ENCODE data around the gene EPB41. TPM values are rescaled to one million over a fixed set of nuclear protein-coding genes. Genes with fewer than 3 reads are reported as not detected.

EPB41 gene
- total RNA-seq, 2 experiments from 2014 or later = 138 to 145 TPM

DNA sequence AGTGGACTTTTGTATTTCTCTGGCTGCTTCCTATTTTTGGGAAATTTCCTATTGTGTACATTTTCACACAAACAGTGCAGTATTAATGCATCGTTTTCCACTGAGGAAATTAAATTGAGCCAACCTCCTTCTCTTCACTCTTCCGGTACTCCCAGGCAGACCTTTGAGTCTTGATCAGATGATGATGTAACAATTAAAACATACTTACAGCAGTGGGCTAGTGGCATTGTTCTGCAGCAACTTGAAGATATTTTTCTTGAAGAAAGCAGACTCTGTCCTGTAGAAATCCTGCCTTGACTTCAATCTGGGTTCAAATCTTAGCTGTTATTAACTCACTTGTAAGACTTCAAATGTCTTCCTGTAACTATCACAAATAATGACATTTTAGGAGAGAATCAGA lies 228.3 kb downstream of the EPB41 start:
- intact Hi-C loops (cut with DNase I, micrococcal nuclease) = no loop called here
- peaks cover 5% of the 10 kb centered on the region for H3K9me3 Mint-ChIP-seq
- H3K36me3 ChIP-seq (ENCODE audit: insufficient read depth, low read length) = peaks cover 21% of the 10 kb centered on the region
- peaks cover 0 to 10% of the 10 kb centered on the region in 2 experiments for H3K9me3 ChIP-seq (ENCODE audit: control insufficient read depth in 1 of 2, insufficient read depth in 1 of 2, low read length in 2 of 2)
- POLR2A ChIA-PET = no interaction called here
- no peak overlapping the region for H3K4me3 ChIP-seq (ENCODE audit: low read length)
- H3K27ac Mint-ChIP-seq = no peak overlapping the region
- no peak overlapping the region for H3K4me3 Mint-ChIP-seq
- no peaks in the 10 kb centered on the region for H3K4me1 ChIP-seq (ENCODE audit: insufficient read depth, low read length)
- CTCF ChIA-PET = no interaction called here
- no peaks in the 10 kb centered on the region for H3K27me3 ChIP-seq (ENCODE audit: control insufficient read depth in 1 of 2, insufficient read depth in 2 of 2, low read length in 2 of 2)
- H3K36me3 Mint-ChIP-seq (ENCODE audit: low read depth) = peaks cover 28% of the 10 kb centered on the region
- no peak overlapping the region for H3K27ac ChIP-seq (ENCODE audit: low read depth in 1 of 2, low read length in 2 of 2)
- no peak for ATAC-seq (ENCODE audit: poor library complexity)
- H3K4me1 Mint-ChIP-seq (ENCODE audit: low read depth) = no peaks in the 10 kb centered on the region
- TF ChIP-seq, protein P1, sequence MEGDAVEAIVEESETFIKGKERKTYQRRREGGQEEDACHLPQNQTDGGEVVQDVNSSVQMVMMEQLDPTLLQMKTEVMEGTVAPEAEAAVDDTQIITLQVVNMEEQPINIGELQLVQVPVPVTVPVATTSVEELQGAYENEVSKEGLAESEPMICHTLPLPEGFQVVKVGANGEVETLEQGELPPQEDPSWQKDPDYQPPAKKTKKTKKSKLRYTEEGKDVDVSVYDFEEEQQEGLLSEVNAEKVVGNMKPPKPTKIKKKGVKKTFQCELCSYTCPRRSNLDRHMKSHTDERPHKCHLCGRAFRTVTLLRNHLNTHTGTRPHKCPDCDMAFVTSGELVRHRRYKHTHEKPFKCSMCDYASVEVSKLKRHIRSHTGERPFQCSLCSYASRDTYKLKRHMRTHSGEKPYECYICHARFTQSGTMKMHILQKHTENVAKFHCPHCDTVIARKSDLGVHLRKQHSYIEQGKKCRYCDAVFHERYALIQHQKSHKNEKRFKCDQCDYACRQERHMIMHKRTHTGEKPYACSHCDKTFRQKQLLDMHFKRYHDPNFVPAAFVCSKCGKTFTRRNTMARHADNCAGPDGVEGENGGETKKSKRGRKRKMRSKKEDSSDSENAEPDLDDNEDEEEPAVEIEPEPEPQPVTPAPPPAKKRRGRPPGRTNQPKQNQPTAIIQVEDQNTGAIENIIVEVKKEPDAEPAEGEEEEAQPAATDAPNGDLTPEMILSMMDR (IDR thresholded peaks at IDR 0.05) = no peak
- no peaks in the 10 kb centered on the region for H3K27me3 Mint-ChIP-seq
- no peak for DNase-seq

DNA sequence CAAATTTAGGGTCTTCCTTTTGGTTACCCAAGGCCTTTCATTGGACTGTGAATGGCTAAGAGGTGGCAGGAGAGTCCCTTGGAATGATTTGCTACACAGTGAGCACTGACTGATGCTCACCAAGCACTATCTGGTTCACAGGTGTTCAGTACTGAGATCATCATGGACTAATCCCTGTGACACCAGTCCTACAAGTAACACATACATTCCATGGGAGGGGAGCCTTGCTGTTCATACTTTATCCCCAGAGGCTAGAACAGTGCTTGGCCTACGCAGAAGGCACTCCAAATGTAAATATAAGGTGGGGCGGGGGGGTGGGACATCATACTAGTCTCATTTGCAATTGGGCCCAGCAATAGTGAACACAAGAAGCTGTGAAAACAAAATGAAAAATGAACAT lies 229.8 kb downstream of the EPB41 start:
- Mint-ChIP-seq H3K4me3 (no peak overlapping the region), H3K36me3 (ENCODE audit: low read depth) (peaks cover 43% of the 10 kb centered on the region), H3K9me3 (peaks cover 5% of the 10 kb centered on the region), H3K4me1 (ENCODE audit: low read depth) (no peaks in the 10 kb centered on the region), H3K27ac (no peak overlapping the region), H3K27me3 (no peaks in the 10 kb centered on the region)
- POLR2A ChIA-PET = no interaction called here
- Histone ChIP-seq H3K27ac (ENCODE audit: low read depth in 1 of 2, low read length in 2 of 2) (no peak overlapping the region), H3K4me1 (ENCODE audit: insufficient read depth, low read length) (no peaks in the 10 kb centered on the region), H3K27me3 (ENCODE audit: control insufficient read depth in 1 of 2, insufficient read depth in 2 of 2, low read length in 2 of 2) (no peaks in the 10 kb centered on the region), H3K4me3 (ENCODE audit: low read length) (no peak overlapping the region), H3K36me3 (ENCODE audit: insufficient read depth, low read length) (peaks cover 36% of the 10 kb centered on the region), H3K9me3 (ENCODE audit: control insufficient read depth in 1 of 2, insufficient read depth in 1 of 2, low read length in 2 of 2) (peaks cover 0 to 10% of the 10 kb centered on the region in 2 experiments)
- ATAC-seq (ENCODE audit: poor library complexity) (no peak), DNase-seq (no peak)
- CTCF ChIA-PET = no interaction called here
- TF ChIP-seq, protein P1 (IDR thresholded peaks at IDR 0.05) = no peak
- intact Hi-C loops (cut with DNase I, micrococcal nuclease) = no loop called here

DNA sequence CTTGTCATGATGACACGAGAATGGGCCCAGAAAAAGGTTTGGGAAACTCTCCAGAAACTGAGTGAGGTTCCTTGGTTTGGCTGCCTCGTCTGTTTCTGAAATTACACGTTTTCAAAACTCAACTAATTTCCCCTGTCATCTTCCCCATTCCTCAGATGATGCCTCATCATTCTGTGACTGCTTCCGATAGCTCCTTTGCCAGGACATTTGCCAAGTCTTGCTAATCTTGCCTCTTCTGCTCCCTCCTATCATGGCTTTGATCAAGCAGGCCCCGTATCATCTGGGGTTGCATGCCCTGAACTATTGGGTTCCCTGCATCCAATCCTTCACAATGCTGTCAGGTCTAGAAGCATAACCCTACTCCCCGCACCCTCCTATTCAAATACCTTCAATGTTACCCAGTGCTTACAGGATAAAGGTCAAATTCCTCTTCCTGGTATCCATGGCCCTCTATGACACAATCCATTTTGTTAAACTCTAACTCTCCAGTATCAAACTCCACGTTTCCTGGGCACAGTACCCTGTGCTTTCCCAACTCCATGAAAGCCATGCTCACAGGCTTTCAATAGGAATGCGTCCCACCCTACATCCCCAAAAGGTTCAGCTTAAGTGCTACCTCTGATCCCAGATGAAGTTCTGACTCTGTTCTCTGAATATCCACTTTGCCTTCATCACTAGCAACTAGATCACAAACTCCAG lies 231.5 kb downstream of the EPB41 start:
- ChIA-PET POLR2A (no interaction called here), CTCF (no interaction called here)
- Histone ChIP-seq H3K27ac (ENCODE audit: low read depth in 1 of 2, low read length in 2 of 2) (no peak overlapping the region), H3K4me1 (ENCODE audit: insufficient read depth, low read length) (no peaks in the 10 kb centered on the region), H3K27me3 (ENCODE audit: control insufficient read depth in 1 of 2, insufficient read depth in 2 of 2, low read length in 2 of 2) (no peaks in the 10 kb centered on the region), H3K4me3 (ENCODE audit: low read length) (no peak overlapping the region), H3K9me3 (ENCODE audit: control insufficient read depth in 1 of 2, insufficient read depth in 1 of 2, low read length in 2 of 2) (peaks cover 0 to 10% of the 10 kb centered on the region in 2 experiments), H3K36me3 (ENCODE audit: insufficient read depth, low read length) (peaks cover 52% of the 10 kb centered on the region)
- Mint-ChIP-seq H3K4me1 (ENCODE audit: low read depth) (no peaks in the 10 kb centered on the region), H3K4me3 (no peak overlapping the region), H3K36me3 (ENCODE audit: low read depth) (peaks cover 60% of the 10 kb centered on the region), H3K27me3 (no peaks in the 10 kb centered on the region), H3K27ac (no peak overlapping the region), H3K9me3 (peaks cover 5% of the 10 kb centered on the region)
- DNase-seq (no peak), ATAC-seq (ENCODE audit: poor library complexity) (no peak)
- TF ChIP-seq, protein P1 (IDR thresholded peaks at IDR 0.05) = no peak
- intact Hi-C loops (cut with DNase I, micrococcal nuclease) = no loop called here

All from CD4-positive, alpha-beta T cell (primary cell).